DMS79 (cell line): ENCODE measurements around the gene CEPT1.
"Not testable (repeated sequence)": the region's sequence is repeated elsewhere in the genome, so short reads cannot be mapped to it uniquely, and the experiment has no call there.

Source experiments
- DNase-seq: peaks from one replicate; lab custom pipeline; 2025; lab: John Stamatoyannopoulos, UW

The CEPT1 gene

DNA sequence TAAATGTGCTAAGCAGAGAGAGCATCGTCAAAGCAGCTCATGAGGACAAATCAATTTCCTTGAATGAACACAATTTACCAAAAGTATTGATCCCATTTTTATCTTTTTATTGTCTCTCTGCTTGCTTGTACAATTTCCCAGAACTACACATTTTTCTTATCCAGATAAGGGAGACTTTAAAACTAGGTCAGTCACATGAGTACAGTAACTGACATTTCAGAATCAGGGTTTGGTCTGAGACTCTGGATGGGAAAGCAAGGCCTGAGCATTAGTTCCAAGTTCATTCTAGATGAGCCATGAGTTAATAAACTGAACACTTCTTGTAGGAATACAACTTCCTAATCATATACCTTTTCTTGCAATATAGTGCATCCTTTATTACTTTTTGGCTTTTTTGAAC lies 71.9 kb downstream of the CEPT1 start:
- DNase-seq = no peak

DNA sequence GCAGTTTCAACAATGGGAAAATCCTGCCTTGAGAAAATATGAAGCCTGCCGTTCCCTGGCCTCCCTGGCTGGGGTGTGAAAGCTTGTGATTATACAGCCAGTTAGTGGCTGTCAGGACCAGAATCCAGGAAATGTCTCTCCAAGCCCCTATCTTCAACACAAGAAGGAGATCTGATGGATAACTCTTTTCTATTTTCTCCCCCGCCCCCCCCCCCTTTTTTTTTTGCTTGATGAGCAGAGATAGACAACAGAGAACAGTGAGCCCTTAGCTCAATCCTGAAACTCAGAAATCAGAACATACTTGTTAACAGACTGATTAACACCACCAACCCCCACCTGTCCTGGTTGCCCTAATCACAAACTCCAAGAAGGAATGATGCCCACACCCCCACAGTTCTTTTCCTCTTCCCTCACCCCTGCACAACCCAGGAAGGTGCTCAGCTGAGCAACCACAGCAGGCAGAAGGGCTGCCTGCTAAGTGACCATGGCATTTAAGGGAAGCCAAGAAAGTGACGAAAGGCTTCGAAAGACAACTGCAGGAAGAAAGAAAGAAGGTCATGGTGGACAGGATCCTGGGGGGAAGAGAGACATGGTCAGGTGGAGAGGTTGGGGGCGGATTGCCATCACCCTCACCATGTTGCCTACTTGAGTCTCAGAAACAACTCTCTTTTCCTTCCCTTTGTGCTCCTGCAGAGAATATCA lies 72.8 kb downstream of the CEPT1 start:
- no peak for DNase-seq

DNA sequence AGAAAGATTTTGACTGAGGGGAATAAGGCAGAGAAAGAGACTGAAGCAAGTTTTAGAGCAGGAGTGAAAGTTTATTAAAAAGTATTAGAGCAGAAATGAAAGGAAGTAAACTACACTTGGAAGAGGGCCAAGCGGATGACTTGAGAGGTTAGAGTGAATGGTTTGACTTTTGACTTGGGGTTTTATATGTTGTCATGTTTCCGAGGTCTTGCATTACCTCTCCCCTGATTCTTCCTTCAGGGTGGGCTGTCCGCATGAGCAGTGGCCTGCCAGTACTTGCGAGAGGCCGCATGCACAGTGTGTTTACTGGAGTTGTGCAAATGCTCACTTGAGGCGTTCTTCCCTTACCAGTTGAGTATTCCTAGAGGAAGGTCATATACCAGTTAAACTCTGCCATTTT lies 73.4 kb downstream of the CEPT1 start:
- no peak for DNase-seq

DNA sequence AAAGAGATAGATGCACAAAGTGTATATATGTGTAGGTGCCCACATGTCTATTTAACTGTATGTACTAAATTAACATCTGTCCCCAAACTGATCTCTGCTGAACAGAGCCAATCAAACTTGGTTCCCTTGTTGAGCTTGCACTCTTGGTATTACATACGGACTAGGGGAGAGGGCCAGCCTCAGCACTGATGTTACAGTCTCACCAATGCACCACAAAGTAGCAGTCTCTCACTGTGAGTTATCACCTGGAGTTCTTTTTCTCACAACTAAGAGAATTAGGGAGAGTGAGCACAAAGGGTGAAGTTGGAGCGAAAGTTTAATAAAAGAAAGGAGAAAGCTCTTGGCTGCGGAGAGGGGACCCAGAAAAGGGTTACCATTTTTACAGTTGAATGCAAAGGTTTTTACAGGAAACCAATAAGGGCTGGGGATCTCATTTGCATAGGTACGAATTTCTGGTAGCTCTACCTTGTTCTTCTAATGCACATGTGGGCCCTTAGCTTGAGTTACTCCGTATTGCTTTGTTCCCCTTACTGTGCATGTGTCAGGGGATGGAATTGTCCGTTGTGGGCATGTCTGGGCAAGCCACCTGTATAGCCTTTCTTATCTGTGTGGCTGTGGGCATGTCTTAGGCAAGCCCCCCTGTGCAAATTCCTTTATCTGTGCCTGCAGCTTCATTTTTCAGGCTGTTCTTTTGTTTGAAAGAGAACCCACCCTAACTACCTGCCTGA lies 74.2 kb downstream of the CEPT1 start:
- no peak for DNase-seq

DNA sequence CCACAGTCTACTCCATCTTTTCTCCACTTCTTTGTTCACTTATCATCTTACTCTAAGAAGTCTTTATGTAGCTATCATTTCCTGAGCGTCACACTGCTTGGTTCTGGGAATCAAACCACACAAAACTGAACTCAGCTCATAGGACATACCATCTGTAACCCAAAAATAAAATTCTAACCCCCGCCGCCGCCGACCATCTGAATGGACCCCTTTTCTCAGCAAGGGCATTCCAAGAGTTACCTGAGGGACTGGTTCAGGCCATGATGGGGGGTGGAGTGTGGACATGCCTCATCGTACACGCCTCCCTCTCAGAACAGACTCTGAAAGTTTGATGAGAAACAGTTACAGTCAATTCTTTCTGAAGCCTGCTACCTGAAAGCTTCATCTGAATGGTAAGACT lies 74.9 kb downstream of the CEPT1 start:
- no peak for DNase-seq

DNA sequence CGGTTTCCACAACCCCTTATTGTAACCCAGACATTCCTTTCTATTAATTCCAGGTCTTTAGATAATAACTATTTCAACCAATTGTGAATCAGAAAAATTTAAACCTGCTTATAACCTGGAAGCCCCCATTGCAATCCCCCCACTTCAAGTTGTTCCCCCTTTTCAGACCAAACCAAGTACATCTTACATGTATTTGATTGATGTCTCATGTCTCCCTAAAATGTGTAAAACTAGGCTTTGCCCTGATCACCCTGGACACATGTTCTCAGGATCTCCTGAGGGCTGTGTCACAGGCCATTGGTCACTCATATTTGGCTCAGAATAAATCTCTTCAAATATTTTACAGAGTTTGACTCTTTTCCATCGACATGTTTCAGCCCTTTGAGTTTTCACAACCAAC lies 75.3 kb downstream of the CEPT1 start:
- DNase-seq = not testable (repeated sequence)

DNA sequence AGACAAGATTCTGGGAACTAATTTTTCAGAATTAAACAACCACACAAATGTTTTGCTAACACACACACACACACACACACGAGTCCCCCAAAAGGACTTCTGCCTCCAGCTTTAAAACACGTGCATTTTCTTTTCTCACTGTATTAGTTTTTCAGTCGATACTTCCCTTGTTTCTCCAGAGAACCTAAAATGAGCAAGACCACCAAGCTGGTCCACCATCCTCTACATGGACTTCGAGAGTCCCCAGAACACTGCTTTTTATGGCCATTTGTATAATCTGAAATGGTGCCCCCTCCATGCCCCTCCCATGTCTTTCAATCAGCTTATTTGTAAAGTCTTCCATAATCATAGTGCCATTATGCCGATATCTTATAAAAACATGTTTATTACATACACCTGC lies 76.7 kb downstream of the CEPT1 start:
- no peak for DNase-seq

DNA sequence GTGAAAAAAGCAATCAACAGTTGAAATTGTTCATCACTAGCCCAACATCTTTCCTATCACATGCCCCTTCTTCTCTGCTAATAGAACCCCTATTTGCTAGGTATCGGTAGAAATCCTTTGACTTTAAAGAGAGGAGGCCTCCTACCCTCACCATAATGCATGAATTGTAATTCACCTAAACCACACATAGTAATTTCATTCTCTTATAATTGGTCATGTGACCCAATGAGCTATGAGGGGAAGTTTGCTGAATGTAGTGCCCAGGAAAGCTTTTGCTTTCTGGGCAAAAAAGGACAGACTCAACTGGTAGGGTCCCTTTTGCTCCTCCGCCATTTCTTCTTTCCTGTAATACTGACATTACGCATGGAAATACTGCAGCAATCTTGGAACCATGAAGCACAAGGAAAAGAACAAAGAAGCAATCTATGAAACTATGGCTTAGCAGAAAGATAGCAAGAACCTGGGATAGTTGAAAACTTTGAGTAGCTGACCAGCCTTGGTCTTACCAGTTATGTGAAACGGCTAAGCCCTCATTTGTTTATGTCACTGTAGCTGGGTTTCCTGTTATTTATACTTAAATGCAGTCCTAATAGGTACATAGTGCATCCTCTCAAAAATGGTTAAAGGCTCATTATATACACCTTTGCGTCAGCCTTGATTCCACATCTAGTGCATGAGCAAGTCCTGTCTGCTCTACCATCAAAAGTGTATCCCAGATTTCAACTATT lies 77.3 kb downstream of the CEPT1 start:
- DNase-seq = no peak

DNA sequence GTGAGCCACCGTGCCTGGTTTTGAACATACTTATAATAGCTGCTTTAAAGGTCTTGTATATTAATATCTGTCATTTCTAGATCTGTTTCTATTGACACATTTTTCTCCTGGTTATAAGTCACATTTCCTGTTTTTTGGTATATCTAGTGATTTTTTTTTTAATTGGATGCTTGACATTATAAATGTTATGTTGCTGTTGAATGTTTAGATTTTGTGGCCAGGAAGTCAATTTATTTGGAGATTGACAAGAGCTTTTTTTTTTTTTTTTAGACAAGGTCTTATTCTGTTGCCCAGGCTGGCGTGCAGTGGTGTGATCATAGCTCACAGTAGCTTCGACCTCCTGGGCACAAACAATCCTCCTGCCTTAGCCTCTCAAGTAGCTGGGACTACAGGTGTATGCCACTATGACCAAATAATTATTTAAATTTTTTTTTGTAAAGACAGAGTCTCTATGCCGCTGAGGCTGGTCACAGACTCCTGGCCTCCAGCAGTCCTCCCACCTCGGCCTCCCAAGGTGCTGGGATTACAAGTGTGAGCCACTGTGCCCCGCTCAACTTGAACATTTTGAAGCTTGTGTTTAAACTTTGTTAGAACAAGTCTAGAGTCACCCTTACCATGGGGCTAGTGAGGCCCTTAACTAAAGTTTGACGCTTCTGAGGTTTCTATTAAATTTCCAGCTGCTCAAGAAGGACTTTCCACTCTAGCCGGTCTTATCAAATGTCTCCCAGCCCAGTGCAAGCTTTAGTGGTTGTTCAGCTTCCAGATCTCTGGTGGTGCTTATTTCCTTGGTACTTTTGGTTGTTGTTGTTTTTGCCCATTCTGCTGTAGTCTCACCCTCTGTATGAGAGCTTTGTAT lies 78.9 kb downstream of the CEPT1 start:
- DNase-seq = no peak

DNA sequence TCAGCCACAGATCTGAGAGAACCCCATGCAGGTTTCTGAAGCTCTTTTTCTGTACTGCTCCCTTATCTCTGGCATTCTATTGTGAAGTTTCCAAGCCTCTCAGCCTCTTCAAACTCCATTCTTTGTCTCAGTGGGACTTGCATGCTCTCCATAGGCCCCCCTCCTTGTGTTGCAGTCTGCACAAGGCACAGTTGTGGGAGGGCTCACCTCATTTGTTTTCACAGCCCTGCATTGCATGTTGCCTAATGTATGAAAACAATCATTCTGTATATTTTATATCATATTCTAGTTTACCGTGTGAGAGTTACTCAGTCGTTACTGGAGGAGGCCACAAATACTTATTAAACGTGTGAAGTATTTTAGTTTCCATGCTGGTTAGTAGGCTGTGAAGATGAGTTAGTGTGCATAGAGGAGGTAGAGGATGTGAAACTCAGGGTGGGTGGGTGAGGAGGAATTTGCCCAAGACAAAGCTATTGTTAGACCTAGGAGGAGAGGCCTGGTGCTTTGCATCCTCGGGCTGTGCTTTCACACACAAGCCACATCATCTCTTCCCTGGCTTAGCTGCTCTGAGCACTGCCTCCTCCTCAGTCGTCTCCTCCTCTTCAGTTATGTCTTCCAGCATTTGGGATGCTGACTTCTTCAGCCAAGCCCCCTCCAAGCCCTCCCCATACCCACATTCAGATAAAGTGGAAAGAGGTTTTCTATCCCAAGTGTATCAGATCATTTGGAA lies 79.7 kb downstream of the CEPT1 start:
- DNase-seq = no peak

DNA sequence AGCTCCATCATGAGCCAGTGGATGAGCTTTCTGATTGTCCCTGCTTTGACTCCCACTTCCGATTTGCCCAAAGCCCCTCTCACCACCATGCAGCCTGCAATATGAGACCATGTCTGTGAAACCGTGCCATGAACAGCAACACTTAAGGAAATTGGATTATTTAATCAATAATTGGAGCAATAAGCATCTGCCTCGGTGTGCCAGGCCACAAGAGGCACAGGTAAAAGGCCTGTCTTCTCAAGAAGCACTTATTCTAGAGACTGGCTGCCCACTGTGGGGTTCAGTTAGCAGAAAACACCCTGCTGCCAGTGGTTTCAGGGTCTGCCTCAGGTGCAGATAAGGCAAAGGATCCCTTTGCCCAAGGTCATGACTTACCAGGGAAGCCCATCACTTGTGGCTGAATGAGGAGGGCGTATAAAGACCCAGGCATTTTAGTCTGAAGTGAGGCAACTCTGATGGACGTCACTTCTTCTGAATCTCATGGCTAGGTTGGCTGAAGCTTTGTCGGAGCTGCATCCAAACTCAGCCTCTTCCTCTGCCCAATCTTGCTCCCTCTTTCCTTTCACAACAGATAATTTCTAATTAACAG lies 80.4 kb downstream of the CEPT1 start:
- no peak for DNase-seq

DNA sequence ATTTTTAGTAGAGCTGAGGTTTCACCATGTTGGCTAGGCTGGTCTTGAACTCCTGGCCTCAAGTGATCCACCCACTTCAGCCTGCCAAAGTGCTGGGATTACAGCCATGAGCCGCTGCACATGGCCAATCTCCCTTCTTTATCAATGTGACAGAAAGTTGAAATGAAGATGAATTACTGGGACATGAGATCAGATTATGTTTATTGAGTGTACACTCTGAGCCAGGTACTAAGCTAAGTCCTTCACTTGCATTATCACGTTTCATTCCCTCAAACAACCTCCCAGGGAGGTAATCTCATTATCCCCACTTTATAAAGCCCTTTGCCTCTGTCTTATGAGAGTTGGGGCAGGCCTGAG lies 81.2 kb downstream of the CEPT1 start:
- DNase-seq = no peak

DNA sequence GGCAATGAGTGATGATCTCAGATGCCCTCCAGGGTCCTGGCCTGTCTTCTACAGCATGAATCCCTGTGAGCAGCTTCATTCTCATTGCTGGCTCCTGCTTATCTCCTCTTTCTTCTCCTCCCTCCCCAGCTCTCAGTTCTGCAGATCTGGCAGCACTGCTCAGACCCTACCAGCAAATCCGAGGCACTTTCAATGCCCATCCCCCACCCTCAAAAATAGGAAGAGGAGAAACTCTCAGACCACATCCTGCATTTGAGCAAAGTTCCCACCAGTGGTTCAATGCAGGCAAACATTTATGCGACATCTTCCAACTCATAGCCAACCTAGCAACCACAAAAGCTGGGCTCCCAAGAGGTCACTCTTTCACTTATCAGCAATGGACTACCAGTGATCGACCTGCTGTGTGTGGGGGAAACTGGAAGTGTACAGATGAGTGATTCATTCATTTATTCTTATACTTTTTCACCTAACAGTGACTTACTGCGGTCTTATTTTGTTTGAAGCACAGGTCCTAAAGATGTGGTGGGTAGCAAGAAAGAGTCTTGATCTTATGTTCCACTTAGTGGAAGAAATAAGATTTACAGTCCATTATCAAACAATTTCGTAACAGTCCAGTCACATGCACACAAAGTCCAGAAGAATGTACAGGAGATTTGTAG lies 81.7 kb downstream of the CEPT1 start:
- no peak for DNase-seq

DNA sequence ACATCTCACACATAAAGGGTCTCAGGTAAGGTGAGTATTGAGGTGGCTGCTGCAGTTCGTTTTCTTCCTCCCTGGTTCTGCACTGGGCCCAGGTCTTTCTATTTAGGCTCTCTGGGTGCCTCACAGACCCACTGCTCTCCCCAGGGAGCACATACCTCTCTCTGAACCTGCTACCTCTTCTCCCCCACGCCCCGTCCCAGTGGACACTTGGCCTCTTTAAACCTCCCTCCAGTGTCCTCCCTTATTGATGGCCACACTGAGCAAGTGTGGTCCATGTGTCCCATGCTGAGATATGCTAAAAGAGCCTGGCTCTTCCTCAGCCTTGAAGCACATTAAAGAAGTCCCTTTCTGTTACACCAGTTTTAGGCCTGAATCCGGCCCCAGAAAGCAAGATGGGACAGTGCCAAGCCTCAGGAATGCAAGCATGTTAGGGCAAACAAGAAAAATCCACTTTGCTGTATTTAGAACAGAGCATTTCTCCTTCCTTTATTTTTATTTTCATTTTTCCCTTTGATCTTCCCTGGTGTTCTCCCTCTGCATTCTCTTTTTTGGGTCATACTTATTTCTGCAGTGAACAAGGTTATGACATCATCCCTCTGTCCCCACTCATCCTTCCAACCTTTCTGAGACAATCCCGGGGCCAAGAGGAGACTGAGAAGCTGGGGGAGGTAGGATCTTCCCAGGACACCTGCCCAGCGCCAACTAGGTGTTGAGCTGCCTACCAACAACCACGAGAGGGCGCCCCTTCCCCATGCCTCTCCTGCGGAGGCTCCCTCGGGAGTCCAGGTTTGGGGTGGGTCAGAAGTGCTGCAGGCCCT lies 82.5 kb downstream of the CEPT1 start:
- DNase-seq = peak; percentile 60

DNA sequence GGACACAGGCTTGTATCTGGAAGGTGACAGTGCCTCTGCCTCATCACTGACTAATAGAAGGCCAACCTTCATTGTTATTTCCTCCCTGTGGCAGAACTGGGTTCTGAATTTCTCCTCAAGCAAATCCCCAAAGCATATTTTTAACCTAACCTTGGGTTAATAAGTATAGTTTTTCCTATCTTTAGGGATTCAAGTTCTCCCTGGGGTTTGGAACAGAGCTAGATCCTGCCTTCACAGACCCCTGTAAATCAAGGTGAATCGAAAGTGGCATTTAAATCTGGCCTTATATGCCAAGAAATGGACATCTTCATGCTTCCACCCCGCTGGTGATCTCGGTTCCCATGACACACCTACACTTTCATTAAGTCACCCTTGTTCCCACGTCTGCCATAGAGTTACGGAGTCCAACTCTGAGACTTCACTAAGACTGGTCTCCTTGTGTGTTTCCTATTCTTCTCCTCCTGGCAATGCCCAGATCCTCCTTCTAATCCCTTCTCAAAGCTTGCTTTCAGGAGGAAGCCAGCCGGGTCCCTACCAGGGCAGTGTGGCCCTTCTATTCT lies 83.2 kb downstream of the CEPT1 start:
- DNase-seq = no peak

DNA sequence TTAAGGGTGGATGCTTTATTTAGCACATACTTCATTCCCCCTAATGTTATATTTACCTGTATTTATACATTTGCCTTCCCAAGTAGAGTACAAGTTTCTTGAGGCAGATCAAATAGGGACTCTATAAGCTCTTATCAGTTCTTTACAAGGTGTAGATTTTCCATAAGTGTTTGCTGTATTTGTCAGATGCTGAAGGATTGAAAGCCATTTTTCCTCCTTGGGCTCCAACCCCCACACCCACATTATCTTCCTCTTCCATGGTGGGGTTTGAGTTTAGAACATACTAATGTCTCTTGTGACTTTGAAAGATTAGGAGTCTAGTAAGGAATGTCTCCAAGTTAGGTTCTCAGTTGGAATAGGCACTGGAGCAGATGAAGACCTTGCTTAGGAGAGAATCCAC lies 85.1 kb downstream of the CEPT1 start:
- no peak for DNase-seq

DNA sequence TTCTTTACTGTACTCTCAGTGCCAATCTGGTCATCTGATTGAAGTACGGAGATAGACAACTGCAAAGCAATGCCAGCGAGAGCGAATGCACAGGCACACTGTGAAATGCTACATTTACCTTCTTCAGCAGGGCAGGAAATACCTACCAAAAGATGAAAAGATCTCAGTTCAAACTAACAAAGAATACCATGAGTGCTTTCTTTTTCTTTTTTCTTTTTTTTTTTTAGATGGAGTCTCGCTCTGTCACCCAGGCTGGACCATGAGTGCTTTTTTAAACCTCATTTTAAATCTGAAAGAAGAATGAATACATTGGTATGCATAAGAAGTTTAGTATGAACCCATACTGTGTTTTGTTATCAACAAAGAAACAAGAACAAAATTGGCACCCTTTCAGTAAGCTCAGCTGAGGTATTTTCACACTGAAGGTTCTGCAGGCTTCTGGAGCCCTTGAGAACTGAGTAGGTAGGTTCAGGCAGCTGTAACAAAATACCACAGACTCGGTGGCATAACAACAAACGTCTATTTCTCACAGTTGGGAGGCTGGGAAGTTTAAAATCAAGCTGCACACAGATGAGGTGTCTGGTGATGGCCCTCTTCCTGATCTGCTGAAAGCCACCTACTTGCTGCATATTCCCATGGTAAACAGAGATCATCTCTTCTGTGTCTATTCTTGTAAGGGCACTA lies 85.8 kb downstream of the CEPT1 start:
- peak; percentile 17 for DNase-seq

DNA sequence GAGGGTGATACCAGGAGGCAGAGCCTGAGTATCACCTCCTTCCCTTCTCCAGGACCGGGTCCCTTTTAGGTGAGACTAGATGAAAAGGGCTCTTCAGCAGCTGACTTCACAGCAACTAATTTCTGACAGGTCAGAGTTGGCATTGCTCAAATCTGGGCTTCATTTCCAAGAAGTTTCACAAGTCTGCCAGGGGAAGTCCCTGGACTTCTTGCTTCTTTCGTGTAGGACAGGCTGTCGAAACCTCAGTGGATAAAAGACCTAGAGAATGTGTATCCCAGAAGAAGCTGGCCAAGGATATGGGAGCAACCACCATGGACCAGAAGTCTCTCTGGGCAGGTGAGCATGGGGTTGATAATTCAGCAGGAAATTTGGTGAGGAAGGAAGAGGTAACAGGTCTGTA lies 87.4 kb downstream of the CEPT1 start, which contains the start of gene CHI3L2:
CHI3L2 (plus strand) TSS at position 280 of the 400 bp plus-strand sequence; CDS start at position 297, 17 bp downstream.
- no peak for DNase-seq
